Keratinocyte (primary cell): ENCODE results near the gene OPTN. TPM values are rescaled to one million over a fixed set of nuclear protein-coding genes. Genes with fewer than 3 reads are reported as not detected.

ENCODE experiments used
- DNase-seq: peaks from one replicate; pipeline ENCODE4 v3.0.0-alpha.2; 2011; ENCODE audit warnings: low read depth, missing footprints, low spot score
- FAIRE-seq: peaks from 2 replicates; lab custom pipeline; 2011; peaks lifted over from hg19 to GRCh38; lab: Jason Lieb, UNC
- H2AFZ ChIP-seq: 2 replicates; pipeline ENCODE4 v1.6.0; 2012; ENCODE audit warnings: low read length, control low read depth, inconsistent platforms; ENCODE audit not compliant: control insufficient read depth
- H3K27ac ChIP-seq: 2 replicates; pipeline ENCODE4 v1.5.1; 2011; ENCODE audit warnings: low read length; ENCODE audit not compliant: control insufficient read depth, insufficient read depth
- H3K27me3 ChIP-seq: 3 replicates; pipeline ENCODE4 v1.6.0; 2011; ENCODE audit warnings: low read length; ENCODE audit not compliant: control insufficient read depth, insufficient read depth; ENCODE audit errors: extremely low read depth
- H3K36me3 ChIP-seq, 2 experiments: 2 replicates in 1 of 2; 3 replicates in 1 of 2; pipeline ENCODE4 v1.5.1; 2011; ENCODE audit warnings: low read length in 2 of 2, mild to moderate bottlenecking in 1 of 2; ENCODE audit not compliant: control insufficient read depth in 2 of 2, insufficient read depth in 2 of 2; ENCODE audit errors: extremely low read depth in 1 of 2
- H3K4me1 ChIP-seq: 3 replicates; pipeline ENCODE4 v1.5.1; 2011; ENCODE audit warnings: low read length; ENCODE audit not compliant: control insufficient read depth, insufficient read depth; ENCODE audit errors: extremely low read depth
- H3K4me2 ChIP-seq: 3 replicates; pipeline ENCODE4 v1.6.0; 2011; ENCODE audit warnings: low read depth, low read length; ENCODE audit not compliant: control insufficient read depth, insufficient read depth; ENCODE audit errors: extremely low read depth
- H3K4me3 ChIP-seq, 3 experiments: fragments of 200-600 bp in 1 of 3; sonication (generic) in 1 of 3; 2 replicates in 2 of 3; 3 replicates in 1 of 3; pipeline ENCODE4 v1.5.1; 2011 to 2016; ENCODE audit warnings: low read length in 3 of 3, mild to moderate bottlenecking in 3 of 3, control low read depth in 2 of 3, inconsistent platforms in 1 of 3, low read depth in 1 of 3, mixed read lengths in 1 of 3, mixed run types in 1 of 3, moderate library complexity in 1 of 3; ENCODE audit not compliant: control insufficient read depth in 2 of 3, insufficient read depth in 2 of 3; ENCODE audit errors: extremely low read depth in 1 of 3
- H3K79me2 ChIP-seq: 2 replicates; pipeline ENCODE4 v1.6.0; 2012; ENCODE audit warnings: low read length; ENCODE audit not compliant: control insufficient read depth, insufficient read depth
- H3K9ac ChIP-seq: 3 replicates; pipeline ENCODE4 v1.6.0; 2011; ENCODE audit warnings: low read length; ENCODE audit not compliant: control insufficient read depth, insufficient read depth; ENCODE audit errors: extremely low read depth
- H3K9me1 ChIP-seq: 3 replicates; pipeline ENCODE4 v1.6.0; 2011; ENCODE audit warnings: low read length; ENCODE audit not compliant: control insufficient read depth, insufficient read depth; ENCODE audit errors: extremely low read depth
- H3K9me3 ChIP-seq: 2 replicates; pipeline ENCODE4 v1.5.1; 2012; ENCODE audit warnings: low read depth, low read length; ENCODE audit not compliant: control insufficient read depth
- H4K20me1 ChIP-seq: 3 replicates; pipeline ENCODE4 v1.6.0; 2011; ENCODE audit warnings: low read length; ENCODE audit not compliant: control insufficient read depth, insufficient read depth; ENCODE audit errors: extremely low read depth
- EZH2 ChIP-seq: IDR thresholded peaks from one replicate; pipeline ENCODE4 v1.6.1; 2012; ENCODE audit warnings: inconsistent platforms, mild to moderate bottlenecking, low read length, moderate library complexity
- dilution Hi-C: fragments of 300-500 bp; cut with MboI; formaldehyde crosslinking; loops from one replicate; pipeline ENCODE4 v1.7.0; 2020; ENCODE audit warnings: low sequenced_read_pairs; ENCODE audit not compliant: extremely low pct_ligation_motif_present
- polyA plus RNA-seq, 5 experiments: library from polyadenylated mRNA; depleted of rRNA in 3 of 5; stranded (reverse) in 3 of 5; stranded (forward) in 1 of 5; unstranded in 1 of 5; fragments of >200 nt; gene quantifications; 1 replicate in 1 of 5; 2 replicates in 3 of 5; 3 replicates in 1 of 5; pipeline versions ENCODE4 v1.2.1 to v1.2.3, GENCODE V29; 2011 to 2012; ENCODE audit warnings: missing spikeins in 2 of 5, low read depth in 1 of 5, low replicate concordance in 1 of 5
- TF ChIP-seq, protein P1 (sequence below), 3 experiments: IDR thresholded peaks in 1 of 3; conservative IDR thresholded peaks in 1 of 3; optimal IDR thresholded peaks in 1 of 3; 2 replicates in 2 of 3; 3 replicates in 1 of 3; pipeline versions ENCODE3 to v1.5.1; 2011; ENCODE audit warnings: low read length in 3 of 3, mild to moderate bottlenecking in 3 of 3, moderate library complexity in 2 of 3, control low read depth in 1 of 3, inconsistent platforms in 1 of 3; ENCODE audit not compliant: insufficient read depth in 2 of 3; ENCODE audit errors: extremely low read depth in 1 of 3

The OPTN gene
- polyA plus RNA-seq, 1 donor (not counting 4 experiments of a cell fraction or from before 2014, with no cell fraction given): 71.9 TPM

DNA sequence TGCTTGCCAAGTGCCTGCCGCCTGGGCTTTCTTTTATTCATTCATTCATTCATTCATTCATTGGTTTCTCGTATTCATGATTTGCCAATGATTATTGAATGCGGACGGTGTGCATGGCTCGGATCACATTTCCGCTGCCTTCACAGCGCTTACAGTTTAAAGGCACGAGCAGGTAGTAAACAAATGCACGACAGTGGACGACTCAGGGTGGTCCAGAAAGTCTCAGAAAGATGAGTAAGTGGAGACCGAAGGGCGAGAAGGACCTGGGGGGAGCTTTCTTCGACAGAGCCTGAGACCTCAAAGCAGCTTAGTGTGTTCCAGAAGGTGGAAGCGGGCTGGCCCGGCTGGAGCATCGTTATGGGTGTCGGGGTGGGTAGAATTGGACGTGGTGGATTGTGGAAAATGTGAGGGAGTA, 61.9 kb downstream of the OPTN start:
- DNase-seq: no peak
- H3K4me1 ChIP-seq: peaks cover 13% of the 10 kb centered on the region
- dilution Hi-C loops: no loop called here
- H3K4me3 ChIP-seq: peak overlapping the region; percentile 60 to 88 (median 87)
- H3K9me1 ChIP-seq: no peaks in the 10 kb centered on the region
- peaks cover 0 to 6% of the 10 kb centered on the region in 2 experiments for H3K36me3 ChIP-seq
- no peak for FAIRE-seq
- H3K9me3 ChIP-seq: no peaks in the 10 kb centered on the region
- peak overlapping the region; percentile 85 for H2AFZ ChIP-seq
- peak overlapping the region; percentile 79 for H3K4me2 ChIP-seq
- peaks cover 23% of the 10 kb centered on the region for H3K79me2 ChIP-seq
- H4K20me1 ChIP-seq: no peaks in the 10 kb centered on the region
- peak overlapping the region; percentile 63 for H3K27ac ChIP-seq
- peak overlapping the region; percentile 75 for H3K9ac ChIP-seq
- H3K27me3 ChIP-seq: no peaks in the 10 kb centered on the region
- TF ChIP-seq EZH2: no peak
- TF ChIP-seq, protein P1, sequence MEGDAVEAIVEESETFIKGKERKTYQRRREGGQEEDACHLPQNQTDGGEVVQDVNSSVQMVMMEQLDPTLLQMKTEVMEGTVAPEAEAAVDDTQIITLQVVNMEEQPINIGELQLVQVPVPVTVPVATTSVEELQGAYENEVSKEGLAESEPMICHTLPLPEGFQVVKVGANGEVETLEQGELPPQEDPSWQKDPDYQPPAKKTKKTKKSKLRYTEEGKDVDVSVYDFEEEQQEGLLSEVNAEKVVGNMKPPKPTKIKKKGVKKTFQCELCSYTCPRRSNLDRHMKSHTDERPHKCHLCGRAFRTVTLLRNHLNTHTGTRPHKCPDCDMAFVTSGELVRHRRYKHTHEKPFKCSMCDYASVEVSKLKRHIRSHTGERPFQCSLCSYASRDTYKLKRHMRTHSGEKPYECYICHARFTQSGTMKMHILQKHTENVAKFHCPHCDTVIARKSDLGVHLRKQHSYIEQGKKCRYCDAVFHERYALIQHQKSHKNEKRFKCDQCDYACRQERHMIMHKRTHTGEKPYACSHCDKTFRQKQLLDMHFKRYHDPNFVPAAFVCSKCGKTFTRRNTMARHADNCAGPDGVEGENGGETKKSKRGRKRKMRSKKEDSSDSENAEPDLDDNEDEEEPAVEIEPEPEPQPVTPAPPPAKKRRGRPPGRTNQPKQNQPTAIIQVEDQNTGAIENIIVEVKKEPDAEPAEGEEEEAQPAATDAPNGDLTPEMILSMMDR (optimal IDR thresholded peaks at IDR 0.05 in 1 of 3, IDR thresholded peaks at IDR 0.05 in 1 of 3, conservative IDR thresholded peaks at IDR 0.05 in 1 of 3; ENCODE audit: extremely low read depth in 1 of 3, insufficient read depth in 2 of 3, low read length in 3 of 3): no peak

- H3K27me3 ChIP-seq: no peaks in the 10 kb centered on the region
- no peak overlapping the region for H3K9ac ChIP-seq
- H3K9me1 ChIP-seq: no peaks in the 10 kb centered on the region
- no peak overlapping the region for H3K4me2 ChIP-seq
- H3K4me1 ChIP-seq: peaks cover 13% of the 10 kb centered on the region
- no peak overlapping the region for H3K27ac ChIP-seq
- DNase-seq: no peak
- FAIRE-seq: no peak
- H2AFZ ChIP-seq: no peak overlapping the region
- dilution Hi-C loops: no loop called here
- H3K79me2 ChIP-seq: peaks cover 25% of the 10 kb centered on the region
- no peak for TF ChIP-seq EZH2
- TF ChIP-seq, protein P1 (optimal IDR thresholded peaks at IDR 0.05 in 1 of 3, IDR thresholded peaks at IDR 0.05 in 1 of 3, conservative IDR thresholded peaks at IDR 0.05 in 1 of 3; ENCODE audit: extremely low read depth in 1 of 3, insufficient read depth in 2 of 3, low read length in 3 of 3): no peak
- H3K4me3 ChIP-seq: no peak overlapping the region
- no peaks in the 10 kb centered on the region for H3K9me3 ChIP-seq
- H3K36me3 ChIP-seq: peaks cover 0 to 9% of the 10 kb centered on the region in 2 experiments
- H4K20me1 ChIP-seq: no peaks in the 10 kb centered on the region
Observed at GRCh38 chr10:13163859-13164258, 63.9 kb downstream of the OPTN start.
